SK-N-MC (cell line): ENCODE results near the gene SUN1.

Experiments used
- EZH2 ChIP-seq: fragments of 200-600 bp; sonication (generic); IDR thresholded peaks from one replicate; pipeline ENCODE4 v1.6.1; 2017; ENCODE audit warnings: antibody characterized with exemption
- FOXP2 ChIP-seq: optimal IDR thresholded peaks from 2 replicates; pipeline ENCODE3; 2011; ENCODE audit warnings: mild to moderate bottlenecking, moderate library complexity; ENCODE audit not compliant: insufficient read depth; ENCODE audit errors: extremely low read length, control extremely low read depth
- POLR2AphosphoS5 ChIP-seq: IDR thresholded peaks from 2 replicates; pipeline ENCODE4 v1.6.1; 2012; ENCODE audit warnings: mild to moderate bottlenecking, low read depth, low read length, borderline replicate concordance

DNA sequence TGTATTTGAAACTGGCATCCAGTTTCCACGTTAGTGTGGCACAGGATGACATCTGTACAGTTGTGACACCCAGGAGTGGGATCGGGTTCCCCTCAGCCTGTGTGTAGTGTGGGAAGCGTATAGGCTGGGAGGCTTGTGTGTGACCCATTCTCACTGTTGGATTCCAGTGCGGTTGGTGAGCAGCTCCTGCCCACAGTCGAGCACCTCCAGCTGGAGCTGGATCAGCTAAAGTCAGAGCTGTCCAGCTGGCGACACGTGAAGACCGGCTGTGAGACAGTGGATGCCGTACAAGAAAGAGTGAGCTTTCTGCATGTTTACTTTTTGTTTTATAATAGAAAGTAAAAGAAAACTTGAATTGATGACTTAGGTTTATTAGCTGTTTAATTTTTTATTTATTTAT is 25.4 kb downstream of the SUN1 start:
- TF ChIP-seq EZH2 (no peak), FOXP2 (no peak), POLR2AphosphoS5 (no peak)
